PC-9 (cell line): ENCODE measurements around the gene TRIM71. TPM values are rescaled to one million over a fixed set of nuclear protein-coding genes. Genes with fewer than 3 reads are reported as not detected.
"Not testable (repeated sequence)": the region's sequence is repeated elsewhere in the genome, so short reads cannot be mapped to it uniquely, and the experiment has no call there.

Source experiments
- BruUV-seq: library from RNA; stranded (reverse); fragments of 400-500 nt; replicated peaks from 2 replicates; lab custom pipeline; 2021; lab: Mats Ljungman, UMichigan
- CTCF ChIA-PET: fragments of 300-600 bp; sonication (Branson Sonifier 250); formaldehyde crosslinking; loops from one replicate; lab custom pipeline; 2022; ENCODE audit warnings: antibody characterized with exemption; lab: Charles Lee
- POLR2A ChIA-PET: fragments of 300-600 bp; sonication (Branson Sonifier 250); formaldehyde crosslinking; loops from one replicate; lab custom pipeline; 2022; ENCODE audit warnings: antibody characterized with exemption; ENCODE audit not compliant: unreplicated experiment; lab: Charles Lee
- DNase-seq, 2 experiments: peaks; one replicate each; pipeline versions ENCODE4 v3.0.0 to v3.0.0-alpha.2; 2015 to 2022; ENCODE audit warnings: mixed read lengths in 1 of 2
- H2AFZ ChIP-seq: fragments of 200-600 bp; sonication (generic); 2 replicates; pipeline ENCODE4 v1.8.1; 2017; ENCODE audit warnings: antibody characterized with exemption
- H3F3A ChIP-seq: fragments of 200-600 bp; sonication (generic); 2 replicates; pipeline ENCODE4 v1.8.1; 2017; ENCODE audit warnings: antibody characterized with exemption, mild to moderate bottlenecking, low read depth; ENCODE audit not compliant: insufficient read depth
- H3K27ac ChIP-seq: fragments of 200-600 bp; sonication (generic); 2 replicates; pipeline ENCODE4 v1.6.1; 2016; ENCODE audit warnings: mixed run types
- H3K27me3 ChIP-seq: fragments of 200-600 bp; sonication (generic); 2 replicates; pipeline ENCODE4 v1.6.1; 2016; ENCODE audit warnings: low read depth, mixed run types; ENCODE audit not compliant: insufficient read depth
- H3K36me3 ChIP-seq: fragments of 200-600 bp; sonication (generic); 2 replicates; pipeline ENCODE4 v1.6.1; 2016; ENCODE audit warnings: low read depth, mixed run types
- H3K4me1 ChIP-seq: fragments of 200-600 bp; sonication (generic); replicated peaks from 2 replicates; pipeline ENCODE4 v1.6.1; 2016; ENCODE audit warnings: mixed run types; ENCODE audit not compliant: insufficient read depth
- H3K4me2 ChIP-seq: fragments of 200-600 bp; sonication (generic); 2 replicates; pipeline ENCODE4 v1.6.1; 2017; ENCODE audit warnings: mixed run types
- H3K4me3 ChIP-seq: fragments of 200-600 bp; sonication (generic); 2 replicates; pipeline ENCODE4 v1.6.1; 2016; ENCODE audit warnings: mixed run types
- H3K79me2 ChIP-seq: fragments of 200-600 bp; sonication (generic); 2 replicates; pipeline ENCODE4 v1.6.1; 2017; ENCODE audit warnings: low read depth, mixed run types
- H3K9me2 ChIP-seq: fragments of 200-600 bp; sonication (generic); 2 replicates; pipeline ENCODE4 v1.8.1; 2017; ENCODE audit warnings: mild to moderate bottlenecking; ENCODE audit not compliant: insufficient read depth
- H3K9me3 ChIP-seq: fragments of 200-600 bp; sonication (generic); 2 replicates; pipeline ENCODE4 v1.8.1; 2016; ENCODE audit warnings: low read depth; ENCODE audit not compliant: insufficient read depth
- H4K20me1 ChIP-seq: fragments of 200-600 bp; sonication (generic); 2 replicates; pipeline ENCODE4 v1.8.1; 2017; ENCODE audit not compliant: insufficient read depth
- CTCF ChIP-seq: fragments of 200-600 bp; sonication (generic); conservative IDR thresholded peaks from 2 replicates; pipeline ENCODE4 v1.6.1; 2017; ENCODE audit warnings: mixed run types, antibody characterized with exemption, mild to moderate bottlenecking, moderate library complexity
- EZH2 ChIP-seq: fragments of 200-600 bp; sonication (generic); IDR thresholded peaks from 2 replicates; pipeline ENCODE4 v1.8.0; 2017; ENCODE audit warnings: antibody characterized with exemption, low read depth
- intact Hi-C: fragments of 100-400 bp; cut with micrococcal nuclease; formaldehyde crosslinking; loops from one replicate; pipeline ENCODE4 v1.10.0; 2022; ENCODE audit not compliant: unreplicated experiment
- total RNA-seq: library from RNA; stranded (reverse); gene quantifications from 2 replicates; pipeline ENCODE4 v1.2.3, GENCODE V29; 2021

Gene TRIM71
- total RNA-seq, 1 experiment from 2014 or later, result not detected

DNA sequence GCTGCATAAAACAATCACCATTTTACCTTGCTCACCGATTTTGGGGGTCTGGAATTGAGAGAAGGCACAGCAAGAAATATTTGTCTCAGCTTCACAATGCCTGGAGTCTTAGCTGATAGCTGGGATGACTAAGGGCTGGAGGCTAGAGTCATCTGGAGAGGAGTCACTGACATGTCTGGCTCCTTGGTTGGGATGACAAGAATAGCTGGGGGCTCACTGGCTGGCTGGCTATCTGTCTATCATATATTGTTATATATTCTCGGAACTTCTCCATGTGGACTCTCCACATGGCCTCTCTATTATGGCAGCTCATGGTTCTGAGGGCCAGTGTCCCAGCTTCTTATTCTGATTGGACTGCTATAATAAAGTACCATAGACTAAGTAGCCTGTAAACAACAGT is 20.0 kb upstream of the TRIM71 start:
- ChIA-PET POLR2A (no interaction called here), CTCF (no interaction called here)
- Histone ChIP-seq H2AFZ (no peak overlapping the region), H3K79me2 (no peaks in the 10 kb centered on the region), H3K9me3 (no peaks in the 10 kb centered on the region), H3K4me1 (peaks cover 12% of the 10 kb centered on the region), H4K20me1 (no peaks in the 10 kb centered on the region), H3K9me2 (no peaks in the 10 kb centered on the region), H3K27me3 (no peaks in the 10 kb centered on the region), H3F3A (peaks cover 7% of the 10 kb centered on the region; the same call in 1 of the 2 replicates), H3K4me3 (no peak overlapping the region), H3K27ac (no peak overlapping the region), H3K36me3 (no peaks in the 10 kb centered on the region), H3K4me2 (no peak overlapping the region)
- BruUV-seq, result no TSS peak
- TF ChIP-seq CTCF (no peak), EZH2 (no peak)
- no peak for DNase-seq
- intact Hi-C loops, result no loop called here

DNA sequence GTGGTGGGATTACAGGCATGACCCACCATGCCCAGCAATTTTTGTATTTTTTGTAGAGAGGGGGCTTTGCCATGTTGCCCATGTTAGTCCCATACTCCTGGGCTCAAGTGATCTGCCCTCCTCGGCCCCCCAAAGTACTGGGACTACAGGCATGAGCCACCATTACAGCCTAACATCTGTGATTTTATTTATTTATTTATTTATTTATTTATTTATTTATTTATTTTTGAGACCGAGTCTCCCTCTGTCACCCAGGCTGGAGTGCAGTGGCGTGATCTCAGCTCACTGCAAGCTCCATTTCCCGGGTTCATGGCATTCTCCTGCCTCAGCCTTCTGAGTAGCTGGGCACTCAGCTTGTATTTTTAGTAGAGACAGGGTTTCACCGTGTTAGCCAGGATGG is 16.4 kb upstream of the TRIM71 start:
- H3K4me1 ChIP-seq, intact Hi-C loops, H3K4me3 ChIP-seq, POLR2A ChIA-PET, CTCF ChIA-PET, H3K36me3 ChIP-seq, DNase-seq, H3K27ac ChIP-seq, BruUV-seq, H3K79me2 ChIP-seq, H3K9me2 ChIP-seq, H3K4me2 ChIP-seq, H3K27me3 ChIP-seq, H4K20me1 ChIP-seq, H3F3A ChIP-seq, H3K9me3 ChIP-seq, H2AFZ ChIP-seq: not testable (repeated sequence)

- Histone ChIP-seq H3K4me1 (no peaks in the 10 kb centered on the region), H3K9me2 (no peaks in the 10 kb centered on the region), H3K4me3 (no peak overlapping the region), H3K4me2 (no peak overlapping the region), H3F3A (no peaks in the 10 kb centered on the region), H3K27ac (no peak overlapping the region), H3K27me3 (no peaks in the 10 kb centered on the region), H3K79me2 (no peaks in the 10 kb centered on the region), H4K20me1 (no peaks in the 10 kb centered on the region), H3K9me3 (no peaks in the 10 kb centered on the region), H2AFZ (no peak overlapping the region), H3K36me3 (no peaks in the 10 kb centered on the region)
- no TSS peak for BruUV-seq
- TF ChIP-seq CTCF, result no peak
- TF ChIP-seq EZH2, result no peak
- CTCF ChIA-PET, result no interaction called here
- POLR2A ChIA-PET, result interaction anchor here (0.7 kb wide), 1 partner anchor 985 kb away, joined by 3 read pairs; the partner anchor contains the start of gene PDCD6IP
- intact Hi-C loops, result no loop called here
- no peak for DNase-seq
These were observed 4.6 kb upstream of the TRIM71 start for GRCh38 chr3:32813180-32813579.

- no peaks in the 10 kb centered on the region for H3K36me3 ChIP-seq
- H4K20me1 ChIP-seq, result no peaks in the 10 kb centered on the region
- no peaks in the 10 kb centered on the region for H3K9me2 ChIP-seq
- no peaks in the 10 kb centered on the region for H3F3A ChIP-seq
- no peak for DNase-seq
- H3K9me3 ChIP-seq, result no peaks in the 10 kb centered on the region
- H3K4me2 ChIP-seq, result no peak overlapping the region
- no peak overlapping the region for H2AFZ ChIP-seq
- POLR2A ChIA-PET, result interaction anchor here (0.7 kb wide), 1 partner anchor 74 kb away, joined by 3 read pairs; no protein-coding TSS in a partner anchor
- H3K4me3 ChIP-seq, result no peak overlapping the region
- no TSS peak for BruUV-seq
- no peak overlapping the region for H3K27ac ChIP-seq
- H3K4me1 ChIP-seq, result no peaks in the 10 kb centered on the region
- no peaks in the 10 kb centered on the region for H3K79me2 ChIP-seq
- H3K27me3 ChIP-seq, result no peaks in the 10 kb centered on the region
- no peak for TF ChIP-seq EZH2
- TF ChIP-seq CTCF, result no peak
- CTCF ChIA-PET, result interaction anchor here (0.6 kb wide), 1 partner anchor 304 kb away, joined by 3 read pairs; no protein-coding TSS in a partner anchor
- intact Hi-C loops, result no loop called here
These were observed 3.4 kb upstream of the TRIM71 start for GRCh38 chr3:32814361-32814760.
